HCT116 (cell line): ENCODE measurements around the gene TNIK. TPM values are rescaled to one million over a fixed set of nuclear protein-coding genes. Genes with fewer than 3 reads are reported as not detected.

Experiments used
- ATAC-seq: fragments of 200-7000 bp; cut with Tn5 transposase; 2 replicates; pipeline ENCODE4 v1.9.1; 2020; ENCODE audit warnings: mild to moderate bottlenecking, moderate library complexity
- BruUV-seq: library from RNA; stranded (reverse); fragments of 400-500 nt; replicated peaks from 2 replicates; lab custom pipeline; 2021; lab: Mats Ljungman, UMichigan
- CTCF ChIA-PET: fragments of 300-600 bp; sonication (Branson Sonifier 250); formaldehyde crosslinking; loops from one replicate; lab custom pipeline; 2021; ENCODE audit warnings: antibody characterized with exemption; lab: Charles Lee
- POLR2A ChIA-PET: fragments of 300-600, 350-600 bp; sonication (Branson Sonifier 250); formaldehyde crosslinking; loops from one replicate; lab custom pipeline; 2021; ENCODE audit warnings: antibody characterized with exemption; lab: Charles Lee
- RAD21 ChIA-PET, 2 experiments: fragments of 300-600 bp; sonication (Branson Sonifier 250); formaldehyde crosslinking; loops; one replicate each; lab custom pipeline; 2023; ENCODE audit warnings: low total read pairs in 2 of 2; ENCODE audit not compliant: uncharacterized antibody in 2 of 2, unreplicated experiment in 2 of 2, low non-redundant PET in 1 of 2; lab: Charles Lee
- DNase-seq: peaks from one replicate; pipeline ENCODE4 v3.0.0-alpha.2; 2010; ENCODE audit warnings: low read depth, low spot score
- H2AFZ ChIP-seq: fragments of 200-600 bp; shearing (Covaris generic), sonication (generic); 2 replicates; pipeline ENCODE4 v1.6.1; 2017; ENCODE audit warnings: low read depth, mixed run types, mixed read lengths, antibody characterized with exemption, low read length; ENCODE audit not compliant: poor library complexity, severe bottlenecking
- H3K27ac ChIP-seq: 2 replicates; pipeline ENCODE4 v1.5.1; 2012; ENCODE audit warnings: low read depth, low read length
- H3K27me3 ChIP-seq: fragments of 200-600 bp; sonication (generic); 2 replicates; pipeline ENCODE4 v1.6.1; 2016; ENCODE audit warnings: mixed run types, low read length, mixed read lengths; ENCODE audit not compliant: insufficient read depth
- H3K36me3 ChIP-seq, 2 experiments: fragments of 200-500 bp in 1 of 2; fragments of 200-600 bp in 1 of 2; sonication (Bioruptor generic) in 1 of 2; sonication (generic) in 1 of 2; 2 replicates each; pipeline versions ENCODE4 v1.5.1 to v1.6.1; 2014 to 2016; ENCODE audit warnings: low read length in 2 of 2, inconsistent platforms in 1 of 2, mixed read lengths in 1 of 2, mixed run types in 1 of 2; ENCODE audit not compliant: insufficient read depth in 2 of 2, control insufficient read depth in 1 of 2
- H3K4me1 ChIP-seq, 2 experiments: fragments of 200-600 bp in 1 of 2; sonication (generic) in 1 of 2; 2 replicates each; pipeline versions ENCODE4 v1.5.1 to v1.6.1; 2012 to 2017; ENCODE audit warnings: low read length in 2 of 2, inconsistent platforms in 1 of 2, mild to moderate bottlenecking in 1 of 2, mixed read lengths in 1 of 2, mixed run types in 1 of 2, moderate library complexity in 1 of 2; ENCODE audit not compliant: insufficient read depth in 2 of 2, control insufficient read depth in 1 of 2
- H3K4me2 ChIP-seq: fragments of 200-600 bp; sonication (generic); 2 replicates; pipeline ENCODE4 v1.6.1; 2017; ENCODE audit warnings: mixed run types, low read length, mixed read lengths
- H3K4me3 ChIP-seq, 2 experiments: fragments of 200-600 bp in 1 of 2; sonication (generic) in 1 of 2; replicated peaks in 1 of 2; 2 replicates each; pipeline ENCODE4 v1.5.1; 2011 to 2016; ENCODE audit warnings: low read length in 2 of 2, control low read depth in 1 of 2, low read depth in 1 of 2, mild to moderate bottlenecking in 1 of 2, mixed read lengths in 1 of 2, mixed run types in 1 of 2
- H3K79me2 ChIP-seq: fragments of 200-600 bp; sonication (generic); 2 replicates; pipeline ENCODE4 v1.6.1; 2017; ENCODE audit warnings: mild to moderate bottlenecking, mixed run types, low read length, moderate library complexity, mixed read lengths; ENCODE audit not compliant: insufficient read depth
- H3K9ac ChIP-seq: fragments of 200-600 bp; sonication (generic); 2 replicates; pipeline ENCODE4 v1.6.1; 2016; ENCODE audit warnings: low read length, mixed read lengths
- H3K9me2 ChIP-seq: fragments of 200-600 bp; sonication (generic), shearing (Covaris generic); 2 replicates; pipeline ENCODE4 v1.6.1; 2017; ENCODE audit warnings: mixed run types, mild to moderate bottlenecking, moderate library complexity; ENCODE audit not compliant: insufficient read depth
- H3K9me3 ChIP-seq, 2 experiments: fragments of 200-500 bp in 1 of 2; fragments of 200-600 bp in 1 of 2; sonication (Bioruptor generic) in 1 of 2; sonication (generic) in 1 of 2; 2 replicates each; pipeline ENCODE4 v1.6.1; 2014 to 2017; ENCODE audit warnings: low read length in 2 of 2, mixed read lengths in 2 of 2, inconsistent platforms in 1 of 2, low read depth in 1 of 2, mild to moderate bottlenecking in 1 of 2, mixed run types in 1 of 2, moderate library complexity in 1 of 2; ENCODE audit not compliant: control insufficient read depth in 1 of 2, insufficient read depth in 1 of 2
- H4K20me1 ChIP-seq: fragments of 200-600 bp; sonication (generic), shearing (Covaris generic); 2 replicates; pipeline ENCODE4 v1.6.1; 2017; ENCODE audit warnings: mixed run types, mild to moderate bottlenecking, moderate library complexity; ENCODE audit not compliant: insufficient read depth
- ATF3 ChIP-seq: IDR thresholded peaks from 2 replicates; pipeline ENCODE4 v1.6.1; 2012
- CBX3 ChIP-seq: IDR thresholded peaks from 2 replicates; pipeline ENCODE4 v1.6.1; 2012; ENCODE audit warnings: low read depth
- CEBPB ChIP-seq: IDR thresholded peaks from 2 replicates; pipeline ENCODE4 v1.6.1; 2012; ENCODE audit warnings: low read depth
- CTCF ChIP-seq, 3 experiments: fragments of 200-600 bp in 1 of 3; sonication (generic) in 1 of 3; IDR thresholded peaks in 2 of 3; conservative IDR thresholded peaks in 1 of 3; 2 replicates each; pipeline ENCODE4 v1.5.1; 2012 to 2017; ENCODE audit warnings: low read depth in 2 of 3, low read length in 2 of 3, antibody characterized with exemption in 1 of 3, borderline replicate concordance in 1 of 3, control low read depth in 1 of 3, mild to moderate bottlenecking in 1 of 3, mixed read lengths in 1 of 3, mixed run types in 1 of 3, moderate library complexity in 1 of 3; ENCODE audit not compliant: insufficient read depth in 1 of 3
- EGR1 ChIP-seq: IDR thresholded peaks from 2 replicates; pipeline ENCODE4 v1.6.1; 2012; ENCODE audit warnings: low read depth
- ELF1 ChIP-seq: IDR thresholded peaks from 2 replicates; pipeline ENCODE4 v1.6.1; 2012; ENCODE audit warnings: low read depth, borderline replicate concordance
- EZH2phosphoT487 ChIP-seq: fragments of 200-600 bp; IDR thresholded peaks from 2 replicates; pipeline ENCODE4 v1.6.1; 2018; ENCODE audit warnings: antibody characterized with exemption, borderline replicate concordance
- FOSL1 ChIP-seq: IDR thresholded peaks from 2 replicates; pipeline ENCODE4 v1.6.1; 2012; ENCODE audit warnings: low read depth
- POLR2A ChIP-seq: IDR thresholded peaks from 2 replicates; pipeline ENCODE4 v1.7.0; 2011; ENCODE audit warnings: borderline replicate concordance; ENCODE audit not compliant: insufficient read depth, insufficient read length; ENCODE audit errors: extremely low read depth
- POLR2AphosphoS5 ChIP-seq: IDR thresholded peaks from 2 replicates; pipeline ENCODE4 v1.6.1; 2011; ENCODE audit warnings: mild to moderate bottlenecking, low read depth, low read length, moderate library complexity
- REST ChIP-seq: IDR thresholded peaks from 2 replicates; pipeline ENCODE4 v1.6.1; 2012; ENCODE audit warnings: low read depth
- SIN3A ChIP-seq: IDR thresholded peaks from 2 replicates; pipeline ENCODE4 v1.6.1; 2012; ENCODE audit warnings: low read depth
- SP1 ChIP-seq: IDR thresholded peaks from 2 replicates; pipeline ENCODE4 v1.6.1; 2012; ENCODE audit warnings: low read depth
- TCF7L2 ChIP-seq: IDR thresholded peaks from 2 replicates; pipeline ENCODE4 v1.7.0; 2011; ENCODE audit warnings: borderline replicate concordance, inconsistent platforms; ENCODE audit not compliant: insufficient read depth, insufficient read length; ENCODE audit errors: extremely low read depth
- YY1 ChIP-seq: IDR thresholded peaks from 2 replicates; pipeline ENCODE4 v1.6.1; 2011; ENCODE audit warnings: low read length, low read depth, moderate library complexity, mild to moderate bottlenecking; ENCODE audit not compliant: insufficient replicate concordance; ENCODE audit errors: extremely low read depth
- ZFX ChIP-seq: fragments of 450-650 bp; IDR thresholded peaks from 2 replicates; pipeline ENCODE4 v1.6.1; 2017
- ZNF274 ChIP-seq: fragments of 200-500 bp; sonication (Bioruptor generic); IDR thresholded peaks from 2 replicates; pipeline ENCODE4 v1.6.1; 2014; ENCODE audit warnings: mild to moderate bottlenecking, low read depth, low read length, inconsistent platforms
- intact Hi-C: fragments of 100-400 bp; cut with micrococcal nuclease; formaldehyde crosslinking; loops from 2 replicates; pipeline ENCODE4 v1.10.0; 2022
- total RNA-seq: library from RNA; stranded (reverse); gene quantifications from one replicate; pipeline ENCODE4 v1.2.1, GENCODE V29; 2021; ENCODE audit not compliant: unreplicated experiment

The TNIK gene
- total RNA-seq, 1 experiment from 2014 or later = 24.1 TPM

- TF ChIP-seq EGR1 (no peak), CTCF (IDR thresholded peaks at IDR 0.05 in 2 of 3, conservative IDR thresholded peaks at IDR 0.05 in 1 of 3; ENCODE audit: borderline replicate concordance in 1 of 3, insufficient read depth in 1 of 3, low read depth in 2 of 3, low read length in 2 of 3) (no peak), TCF7L2 (no peak), CBX3 (no peak), ATF3 (no peak), POLR2AphosphoS5 (no peak), ZFX (no peak), ELF1 (no peak), EZH2phosphoT487 (no peak), POLR2A (no peak), SP1 (no peak), ZNF274 (no peak), FOSL1 (no peak), CEBPB (no peak), REST (no peak), SIN3A (no peak), YY1 (no peak)
- DNase-seq (no peak), ATAC-seq (no peak)
- Histone ChIP-seq H3K27me3 (no peaks in the 10 kb centered on the region), H3K27ac (no peak overlapping the region), H3K9ac (no peak overlapping the region), H3K36me3 (no peaks in the 10 kb centered on the region), H3K79me2 (no peaks in the 10 kb centered on the region), H4K20me1 (no peaks in the 10 kb centered on the region), H2AFZ (no peak overlapping the region), H3K4me3 (no peak overlapping the region), H3K9me2 (no peaks in the 10 kb centered on the region), H3K4me1 (no peaks in the 10 kb centered on the region; a peak in 1 of 4 replicates), H3K4me2 (no peak overlapping the region), H3K9me3 (no peaks in the 10 kb centered on the region)
- no TSS peak for BruUV-seq
- CTCF ChIA-PET = no interaction called here
- POLR2A ChIA-PET = no interaction called here
- intact Hi-C loops = no loop called here
- RAD21 ChIA-PET = no interaction called here
Measured at GRCh38 chr3:171240504-171240835, 219.7 kb downstream of the TNIK start.
